ENCODE data around the gene MCRIP2.

MCRIP2 gene

GRCh38 chr16:670485-671352, 29.1 kb downstream of the MCRIP2 start:
- no peak for DNase-seq (ENCODE audit: low read depth)

GRCh38 chr16:671353-672131, 29.9 kb downstream of the MCRIP2 start:
- no peak for DNase-seq (ENCODE audit: low read depth)

DNA sequence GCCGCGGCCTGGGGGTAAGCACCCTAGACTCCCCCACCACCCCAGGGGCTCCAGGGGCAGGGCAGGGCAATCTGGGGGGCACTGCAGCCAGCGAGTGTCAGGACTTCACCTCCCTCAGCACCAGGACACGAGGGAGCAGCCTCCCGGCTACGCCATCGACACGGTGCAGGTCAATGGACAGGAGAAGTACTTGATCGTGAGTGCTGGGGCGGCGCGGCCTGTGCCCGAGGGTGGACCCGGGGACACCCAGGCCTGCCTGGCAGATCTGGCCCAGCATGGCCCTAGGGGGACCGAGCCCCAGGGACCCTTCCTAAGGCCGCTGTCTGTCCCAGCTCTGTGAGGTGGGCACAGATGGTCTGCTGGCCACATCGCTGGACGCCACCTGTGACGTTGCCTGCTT, 30.7 kb downstream of the MCRIP2 start:
- DNase-seq (ENCODE audit: low read depth) = no peak

DNA sequence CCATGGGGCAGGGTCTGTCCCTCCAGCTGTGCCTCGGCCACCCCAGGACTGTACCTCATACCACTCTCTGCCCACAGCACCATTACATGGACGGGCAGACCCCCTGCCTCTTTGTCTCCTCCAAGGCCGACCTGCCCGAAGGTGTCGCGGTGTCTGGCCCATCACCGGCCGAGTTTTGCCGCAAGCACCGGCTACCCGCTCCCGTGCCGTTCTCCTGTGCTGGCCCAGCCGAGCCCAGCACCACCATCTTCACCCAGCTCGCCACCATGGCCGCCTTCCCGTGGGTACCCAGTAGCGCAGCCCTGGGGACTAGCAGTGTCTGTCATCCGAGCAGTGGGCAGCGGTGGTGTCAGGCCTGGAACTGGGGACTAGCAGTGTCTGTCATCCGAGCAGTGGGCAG, 31.2 kb downstream of the MCRIP2 start:
- DNase-seq (ENCODE audit: low read depth) = no peak

DNA sequence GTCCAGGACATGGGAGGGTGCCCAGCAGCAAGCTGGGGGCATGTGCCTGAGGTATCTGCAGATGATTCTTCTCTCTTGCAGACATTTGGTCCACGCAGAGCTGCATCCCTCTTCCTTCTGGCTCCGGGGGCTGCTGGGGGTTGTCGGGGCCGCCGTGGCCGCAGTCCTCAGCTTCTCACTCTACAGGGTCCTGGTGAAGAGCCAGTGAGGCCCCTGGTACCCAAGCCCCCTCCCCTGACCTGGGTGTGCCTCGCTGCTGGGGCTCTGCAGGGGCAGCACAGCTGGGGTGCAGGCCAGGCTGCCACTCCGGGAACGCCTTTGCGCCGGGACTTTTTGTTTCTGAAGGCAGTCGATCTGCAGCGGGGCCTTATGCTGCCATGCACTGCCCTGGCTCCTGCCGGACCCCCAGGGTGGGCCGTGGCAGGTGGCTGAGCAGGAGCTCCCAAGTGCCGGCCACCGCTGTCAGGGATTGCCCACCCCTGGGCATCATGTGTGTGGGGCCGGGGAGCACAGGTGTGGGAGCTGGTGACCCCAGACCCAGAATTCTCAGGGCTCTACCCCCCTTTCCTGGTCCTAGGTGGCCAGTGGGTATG, 31.9 kb downstream of the MCRIP2 start:
- no peak for DNase-seq (ENCODE audit: low read depth)

GRCh38 chr16:674214-674881, 32.7 kb downstream of the MCRIP2 start:
- no peak for DNase-seq (ENCODE audit: low read depth)

DNA sequence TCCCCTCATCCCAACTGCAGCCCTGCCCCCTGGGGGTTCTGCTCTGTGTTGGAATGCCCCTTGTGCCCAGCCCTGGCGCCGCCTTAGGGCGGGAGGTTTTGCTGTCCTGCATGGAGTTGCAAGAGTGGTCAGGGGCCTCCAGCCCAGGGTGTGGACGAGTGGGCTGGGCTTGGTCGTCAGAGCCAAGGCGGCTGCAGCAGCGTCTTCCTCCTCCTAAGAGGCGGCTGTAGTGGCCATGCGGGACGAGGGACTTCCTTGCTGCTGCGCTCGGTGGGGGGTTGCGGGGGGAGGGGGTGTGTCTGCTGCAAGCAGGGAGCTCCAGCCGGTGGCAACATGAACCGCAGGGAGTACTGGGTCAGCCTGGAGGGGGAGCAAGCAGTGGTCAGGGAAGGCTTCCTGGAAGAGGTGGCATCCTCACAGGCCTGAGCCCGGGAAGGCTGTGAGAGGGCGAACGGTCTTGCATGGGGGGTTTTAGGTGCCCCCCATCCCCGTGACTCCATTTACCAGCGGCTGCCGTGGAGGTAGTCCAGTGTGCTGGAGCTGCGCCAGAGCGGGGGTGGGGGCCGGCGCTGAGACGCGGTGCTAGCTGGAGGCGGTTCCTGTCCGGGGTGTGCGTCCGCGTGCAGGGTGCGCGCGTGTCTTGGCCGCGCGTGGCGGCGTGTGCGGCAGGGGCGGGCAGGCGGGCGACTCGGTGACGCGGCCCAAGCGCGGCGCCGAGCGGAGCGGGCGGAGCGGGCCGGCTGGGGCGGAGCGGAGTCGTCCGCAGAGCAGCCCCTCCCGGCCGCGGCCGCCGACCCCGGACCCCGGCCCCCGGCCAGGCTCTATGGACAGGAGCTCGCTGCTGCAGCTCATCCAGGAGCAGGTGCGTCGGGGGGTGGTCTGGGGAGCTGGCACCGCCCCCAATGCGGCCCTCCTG, 33.6 kb downstream of the MCRIP2 start, which contains the start of gene RHBDL1:
Gene RHBDL1 (plus strand): TSS at position 704 of the 916 bp plus-strand sequence. CDS start 120 bp downstream, at position 824.
- no peak for DNase-seq (ENCODE audit: low read depth)

DNA sequence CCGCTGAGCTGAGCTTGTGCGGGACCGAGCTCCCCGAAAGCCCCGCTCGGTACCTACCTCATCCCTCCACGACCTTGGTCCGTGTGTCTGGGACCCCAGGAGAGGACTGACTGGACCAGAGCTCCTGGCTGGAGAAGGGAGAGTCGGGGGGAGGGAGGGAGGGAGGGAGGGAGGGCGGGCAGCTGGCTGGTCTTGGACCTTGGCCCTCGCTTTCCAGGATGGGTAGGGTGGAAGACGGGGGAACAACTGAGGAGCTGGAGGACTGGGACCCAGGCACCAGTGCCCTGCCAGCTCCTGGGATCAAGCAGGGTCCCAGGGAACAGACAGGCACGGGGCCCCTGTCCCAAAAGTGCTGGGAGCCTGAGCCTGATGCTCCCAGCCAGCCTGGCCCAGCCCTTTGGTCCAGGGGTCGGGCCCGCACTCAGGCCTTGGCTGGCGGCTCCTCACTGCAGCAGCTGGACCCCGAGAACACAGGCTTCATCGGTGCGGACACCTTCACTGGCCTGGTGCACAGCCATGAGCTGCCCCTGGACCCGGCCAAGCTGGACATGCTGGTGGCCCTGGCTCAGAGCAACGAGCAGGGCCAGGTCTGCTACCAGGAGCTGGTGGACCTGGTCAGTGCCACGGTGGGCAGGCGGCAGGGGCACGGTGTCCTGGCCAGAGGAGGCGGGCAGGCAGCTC, 34.4 kb downstream of the MCRIP2 start:
- no peak for DNase-seq (ENCODE audit: low read depth)

GRCh38 chr16:676565-676902, 34.9 kb downstream of the MCRIP2 start:
- no peak for DNase-seq (ENCODE audit: low read depth)

DNA sequence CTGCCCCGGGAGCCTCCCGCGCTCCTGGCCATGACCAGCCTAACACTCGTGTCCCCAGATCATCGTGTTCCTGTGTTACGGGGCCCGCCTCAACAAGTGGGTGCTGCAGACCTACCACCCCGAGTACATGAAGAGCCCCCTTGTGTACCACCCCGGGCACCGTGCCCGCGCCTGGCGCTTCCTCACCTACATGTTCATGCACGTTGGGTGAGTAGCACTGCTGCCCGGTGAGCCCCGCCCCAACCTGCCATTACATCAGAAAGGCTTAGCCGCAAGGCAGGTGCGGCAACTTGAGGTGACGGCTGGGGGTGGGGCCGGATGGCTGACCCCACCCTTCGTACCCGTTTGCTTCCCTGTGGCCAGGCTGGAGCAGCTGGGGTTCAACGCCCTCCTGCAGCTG, 35.3 kb downstream of the MCRIP2 start:
- DNase-seq (ENCODE audit: low read depth) = no peak

- no peak for DNase-seq (ENCODE audit: low read depth)
Observed at GRCh38 chr16:677316-678190, 35.9 kb downstream of the MCRIP2 start.

GRCh38 chr16:678209-678857, 36.7 kb downstream of the MCRIP2 start:
- DNase-seq (ENCODE audit: low read depth) = no peak

- no peak for DNase-seq (ENCODE audit: low read depth)
Observed at GRCh38 chr16:678858-679813, 37.5 kb downstream of the MCRIP2 start.

DNA sequence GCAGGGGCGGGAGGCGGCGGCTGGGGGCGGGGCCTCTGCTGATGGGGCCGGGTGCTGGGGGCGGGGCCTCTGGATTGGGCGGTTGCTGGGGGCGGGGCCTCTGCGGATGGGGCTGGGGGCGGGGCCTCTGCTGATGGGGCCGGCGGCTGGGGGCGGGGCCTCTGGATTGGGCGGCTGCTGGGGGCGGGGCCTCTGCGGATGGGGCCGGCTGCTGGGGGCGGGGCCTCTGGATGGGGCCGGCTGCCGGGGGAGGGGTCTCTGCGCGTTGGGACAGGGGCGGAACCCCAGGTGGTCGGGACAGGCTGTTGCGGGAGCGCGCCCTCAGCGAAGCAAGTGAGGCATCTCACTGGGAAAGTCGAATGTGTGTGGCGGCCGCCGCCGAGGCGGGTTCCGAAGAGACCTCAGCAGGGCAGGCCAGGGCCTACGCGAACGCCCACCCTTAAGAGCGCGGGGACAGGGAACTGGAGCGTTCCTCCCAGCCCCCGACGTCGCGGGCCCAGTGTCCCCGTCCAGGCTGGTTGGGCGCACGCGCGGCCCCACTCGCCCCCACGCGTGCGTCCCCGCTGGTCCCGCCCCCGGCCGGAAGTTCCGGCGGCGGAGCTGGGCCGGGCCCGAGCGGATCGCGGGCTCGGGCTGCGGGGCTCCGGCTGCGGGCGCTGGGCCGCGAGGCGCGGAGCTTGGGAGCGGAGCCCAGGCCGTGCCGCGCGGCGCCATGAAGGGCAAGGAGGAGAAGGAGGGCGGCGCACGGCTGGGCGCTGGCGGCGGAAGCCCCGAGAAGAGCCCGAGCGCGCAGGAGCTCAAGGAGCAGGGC, 38.4 kb downstream of the MCRIP2 start, which contains the start of gene STUB1:
Gene STUB1 (plus strand): TSS at position 597 of the 811 bp plus-strand sequence. CDS start 116 bp downstream, at position 713.
- no peak for DNase-seq (ENCODE audit: low read depth)

GRCh38 chr16:680625-680945, 39.0 kb downstream of the MCRIP2 start:
- no peak for DNase-seq (ENCODE audit: low read depth)

GRCh38 chr16:680967-681745, 39.5 kb downstream of the MCRIP2 start:
- DNase-seq (ENCODE audit: low read depth) = no peak
